ENCODE results near the gene SLCO3A1. TPM values are rescaled to one million over a fixed set of nuclear protein-coding genes. Genes with fewer than 3 reads are reported as not detected.

Gene SLCO3A1
- total RNA-seq, 1 donor: 8.6 TPM

- TF ChIP-seq CTCF (IDR thresholded peaks at IDR 0.05; ENCODE audit: insufficient read depth, low read depth, low read length): no peak
- no peak overlapping the region for H3K4me3 ChIP-seq (ENCODE audit: low read depth, low read length)
- no peak for DNase-seq (ENCODE audit: low read depth)
Observed at GRCh38 chr15:91925794-91926193, 72.3 kb downstream of the SLCO3A1 start.

GRCh38 chr15:91926908-91927270, 73.4 kb downstream of the SLCO3A1 start:
- peak; percentile 38 for DNase-seq (ENCODE audit: low read depth)
- no peak overlapping the region for H3K4me3 ChIP-seq (ENCODE audit: low read depth, low read length)
- no peak for TF ChIP-seq CTCF (IDR thresholded peaks at IDR 0.05; ENCODE audit: insufficient read depth, low read depth, low read length)

- TF ChIP-seq CTCF (IDR thresholded peaks at IDR 0.05; ENCODE audit: insufficient read depth, low read depth, low read length): no peak
- H3K4me3 ChIP-seq (ENCODE audit: low read depth, low read length): no peak overlapping the region
- DNase-seq (ENCODE audit: low read depth): no peak
Observed at GRCh38 chr15:91927585-91927984, 74.1 kb downstream of the SLCO3A1 start.

GRCh38 chr15:91928675-91929074, 75.2 kb downstream of the SLCO3A1 start:
- no peak for DNase-seq (ENCODE audit: low read depth)
- TF ChIP-seq CTCF (IDR thresholded peaks at IDR 0.05; ENCODE audit: insufficient read depth, low read depth, low read length): no peak
- H3K4me3 ChIP-seq (ENCODE audit: low read depth, low read length): no peak overlapping the region

GRCh38 chr15:91929509-91929908, 76.0 kb downstream of the SLCO3A1 start:
- no peak for TF ChIP-seq CTCF (IDR thresholded peaks at IDR 0.05; ENCODE audit: insufficient read depth, low read depth, low read length)
- H3K4me3 ChIP-seq (ENCODE audit: low read depth, low read length): no peak overlapping the region
- DNase-seq (ENCODE audit: low read depth): peak; percentile 34

- H3K4me3 ChIP-seq (ENCODE audit: low read depth, low read length): no peak overlapping the region
- no peak for TF ChIP-seq CTCF (IDR thresholded peaks at IDR 0.05; ENCODE audit: insufficient read depth, low read depth, low read length)
- DNase-seq (ENCODE audit: low read depth): no peak
Observed at GRCh38 chr15:91930092-91930491, 76.6 kb downstream of the SLCO3A1 start.

- no peak for TF ChIP-seq CTCF (IDR thresholded peaks at IDR 0.05; ENCODE audit: insufficient read depth, low read depth, low read length)
- DNase-seq (ENCODE audit: low read depth): peak; percentile 43
- no peak overlapping the region for H3K4me3 ChIP-seq (ENCODE audit: low read depth, low read length)
Observed at GRCh38 chr15:91936182-91936775, 82.8 kb downstream of the SLCO3A1 start.

All from fibroblast of villous mesenchyme (primary cell).